GM13977 (cell line): ENCODE measurements around the gene RBM14.

Experiments
- DNase-seq: peaks from one replicate; pipeline ENCODE4 v3.0.0; 2012; ENCODE audit warnings: low spot score
- CTCF ChIP-seq: IDR thresholded peaks from 2 replicates; pipeline ENCODE4 v1.5.1; 2012; ENCODE audit warnings: mild to moderate bottlenecking, control low read depth; ENCODE audit not compliant: insufficient read depth; ENCODE audit errors: extremely low read depth, missing control alignments
- in situ Hi-C: fragments of 300-500 bp; cut with MboI; formaldehyde crosslinking; loops from one replicate; pipeline ENCODE4 v1.12.0; 2022; ENCODE audit warnings: low sequenced_read_pairs, low pct_unique_long_range_greater_than_20kb, mixed read lengths, inconsistent platforms; ENCODE audit not compliant: unreplicated experiment

The RBM14 gene

GRCh38 chr11:66629356-66629755 lies 12.9 kb downstream of the RBM14 start:
- TF ChIP-seq CTCF = no peak
- in situ Hi-C loops = no loop called here
- no peak for DNase-seq

GRCh38 chr11:66631883-66632282 lies 15.5 kb downstream of the RBM14 start:
- TF ChIP-seq CTCF = no peak
- no peak for DNase-seq
- in situ Hi-C loops = no loop called here

- DNase-seq = no peak
- in situ Hi-C loops = no loop called here
- no peak for TF ChIP-seq CTCF
Observed at GRCh38 chr11:66632952-66633351, 16.5 kb downstream of the RBM14 start.

- in situ Hi-C loops = no loop called here
- TF ChIP-seq CTCF = no peak
- no peak for DNase-seq
Observed at GRCh38 chr11:66636411-66636810, 20.0 kb downstream of the RBM14 start.

GRCh38 chr11:66637557-66638176 lies 21.2 kb downstream of the RBM14 start:
- no peak for TF ChIP-seq CTCF
- DNase-seq = no peak

GRCh38 chr11:66638177-66639065 lies 22.0 kb downstream of the RBM14 start, which contains the start of gene RBM4:
Gene RBM4 (plus strand): TSS chr11:66638703. CDS start chr11:66639712, 1,009 bp downstream.
- in situ Hi-C loops = no loop called here
- TF ChIP-seq CTCF = peak; percentile 1

More at GRCh38 chr11:66637557-66638176, 21.2 kb downstream of the RBM14 start:
- in situ Hi-C loops = no loop called here

More at GRCh38 chr11:66638177-66639065, 22.0 kb downstream of the RBM14 start, which contains the start of gene RBM4:
- DNase-seq = peak; percentile 97
